Natural killer cell (primary cell): Measurements from ENCODE around the gene CEMP1. TPM values are rescaled to one million over a fixed set of nuclear protein-coding genes. Genes with fewer than 3 reads are reported as not detected.

Source experiments
- ATAC-seq, 3 donors: fragments of 150-1000 bp in 2 of 3; fragments of 200-7000 bp in 1 of 3; cut with Tn5 transposase; 1 replicate in 1 of 3; 2 replicates in 2 of 3; pipeline ENCODE4 v1.10.0; 2021; ENCODE audit warnings: mild to moderate bottlenecking in 2 of 3, moderate library complexity in 2 of 3
- DNase-seq, 2 donors: peaks; one replicate each; pipeline versions ENCODE4 v3.0.0 to v3.0.0-alpha.2; 2013 to 2021; ENCODE audit warnings: mixed read lengths in 1 of 2
- H3K27ac ChIP-seq: one replicate; pipeline ENCODE4 v1.5.1; 2013; ENCODE audit warnings: mild to moderate bottlenecking, low read length
- H3K27me3 ChIP-seq: one replicate; pipeline ENCODE4 v1.6.1; 2013; ENCODE audit warnings: low read length; ENCODE audit not compliant: control insufficient read depth, insufficient read depth
- H3K36me3 ChIP-seq: one replicate; pipeline ENCODE4 v1.6.1; 2013; ENCODE audit warnings: low read length; ENCODE audit not compliant: control insufficient read depth, insufficient read depth
- H3K4me1 ChIP-seq: one replicate; pipeline ENCODE4 v1.6.1; 2013; ENCODE audit warnings: low read length; ENCODE audit not compliant: control insufficient read depth, insufficient read depth
- H3K4me3 ChIP-seq: one replicate; pipeline ENCODE4 v1.5.1; 2013; ENCODE audit warnings: low read length
- H3K9me3 ChIP-seq: one replicate; pipeline ENCODE4 v1.6.1; 2013; ENCODE audit warnings: low read length; ENCODE audit not compliant: control insufficient read depth, insufficient read depth
- H3K27ac Mint-ChIP-seq, 2 donors: one replicate each; pipeline ENCODE4 v1.8.0; 2022; ENCODE audit warnings: mild to moderate bottlenecking in 2 of 2, mixed read lengths in 2 of 2, moderate library complexity in 1 of 2
- H3K27me3 Mint-ChIP-seq, 2 donors: one replicate each; pipeline ENCODE4 v1.8.0; 2022; ENCODE audit warnings: low read depth in 2 of 2, mixed read lengths in 2 of 2
- H3K36me3 Mint-ChIP-seq: one replicate; pipeline ENCODE4 v1.8.0; 2022; ENCODE audit warnings: mixed read lengths
- H3K4me1 Mint-ChIP-seq, 2 donors: one replicate each; pipeline ENCODE4 v1.8.0; 2022; ENCODE audit warnings: mixed read lengths in 2 of 2
- H3K4me3 Mint-ChIP-seq: one replicate; pipeline ENCODE4 v1.8.0; 2022; ENCODE audit warnings: mild to moderate bottlenecking, moderate library complexity, mixed read lengths
- H3K9me3 Mint-ChIP-seq, 2 donors: one replicate each; pipeline ENCODE4 v1.8.0; 2022; ENCODE audit warnings: mixed read lengths in 2 of 2
- WGBS: methylation state at CpG from one replicate; pipeline ENCODE4 v1.1.7; 2013; ENCODE audit warnings: missing lambda C conversion rate; ENCODE audit not compliant: insufficient coverage; 5-methylcytosine and 5-hydroxymethylcytosine counted together
- intact Hi-C: fragments of 100-400 bp; cut with micrococcal nuclease; formaldehyde crosslinking; loops from one replicate; pipeline ENCODE4 v1.14.2; 2022
- total RNA-seq, 4 donors: library from RNA; stranded (reverse); fragments of 120-200 nt in 1 of 4; gene quantifications; one replicate each; pipeline versions ENCODE4 v1.2.3 to v1.2.4, GENCODE V29; 2013 to 2022
- TF ChIP-seq, protein P1 (sequence below): fragments of 200-600 bp; IDR thresholded peaks from one replicate; pipeline ENCODE4 v1.8.0; 2022; ENCODE audit warnings: antibody characterized with exemption

Gene CEMP1
- total RNA-seq, 3 donors from 2014 or later (not counting 1 experiment from before 2014, with no cell fraction given): 0.28 to 0.56 (median 0.45) TPM

DNA sequence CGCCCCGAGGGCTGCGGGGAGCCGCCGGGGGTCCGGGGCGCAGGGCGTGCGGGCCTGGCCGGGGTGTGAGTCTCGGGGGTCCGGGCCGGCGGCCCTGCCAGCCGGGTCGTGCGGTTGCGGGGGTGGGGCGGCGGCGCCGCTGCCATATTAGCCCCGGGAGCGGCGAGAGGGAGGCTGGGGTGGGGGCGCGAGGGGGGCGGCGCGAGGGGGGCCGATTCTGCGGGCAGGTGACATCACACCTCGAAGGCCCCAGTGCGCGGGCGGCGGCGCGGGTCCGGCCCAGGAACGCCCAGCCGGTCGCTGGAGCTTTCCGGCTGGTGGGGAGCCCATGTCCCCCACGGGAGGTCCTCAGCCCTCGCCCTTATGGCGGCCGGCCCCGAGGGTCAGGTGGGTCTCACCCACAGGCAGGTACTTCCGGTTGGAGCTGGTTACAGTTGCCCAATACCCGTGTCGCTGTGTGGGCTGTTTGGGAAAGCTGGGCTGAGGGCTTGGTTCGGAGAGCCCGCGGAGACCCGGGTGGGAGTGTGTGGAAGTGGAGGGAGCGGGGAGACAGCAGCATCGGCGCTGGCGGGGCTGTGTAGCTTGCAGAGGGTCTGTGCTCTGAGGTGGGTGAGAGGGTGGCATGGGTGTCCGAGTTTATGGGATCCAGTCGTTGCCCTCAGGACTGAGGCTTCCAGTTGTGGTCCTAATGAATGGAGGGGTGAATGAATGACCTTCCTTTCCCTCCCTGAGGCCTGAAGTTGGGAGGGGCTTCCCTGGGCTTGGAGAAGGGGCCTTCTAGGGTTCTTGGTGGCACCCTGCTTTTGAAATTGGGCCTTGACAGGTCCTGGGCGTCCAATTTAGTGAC lies 16.7 kb downstream of the CEMP1 start:
- Mint-ChIP-seq H3K4me3 (peak overlapping the region; percentile 86), H3K4me1 (peaks cover 57 to 80% of the 10 kb centered on the region in 2 donors), H3K36me3 (no peaks in the 10 kb centered on the region), H3K27ac (peak overlapping the region; percentile 89 to 91), H3K27me3 (peaks cover 0 to 4% of the 10 kb centered on the region in 2 donors), H3K9me3 (no peaks in the 10 kb centered on the region)
- WGBS: under 1% methylated on average over 56 of the region's 63 CpGs
- DNase-seq (peak in 1 of 2 donors; percentile 62), ATAC-seq (peak; percentile 3 to 8 (median 5))
- Histone ChIP-seq H3K27ac (peak overlapping the region; percentile 91), H3K36me3 (peaks cover 3% of the 10 kb centered on the region), H3K4me3 (peak overlapping the region; percentile 73), H3K4me1 (peaks cover 74% of the 10 kb centered on the region), H3K9me3 (no peaks in the 10 kb centered on the region), H3K27me3 (no peaks in the 10 kb centered on the region)
- TF ChIP-seq, protein P1, sequence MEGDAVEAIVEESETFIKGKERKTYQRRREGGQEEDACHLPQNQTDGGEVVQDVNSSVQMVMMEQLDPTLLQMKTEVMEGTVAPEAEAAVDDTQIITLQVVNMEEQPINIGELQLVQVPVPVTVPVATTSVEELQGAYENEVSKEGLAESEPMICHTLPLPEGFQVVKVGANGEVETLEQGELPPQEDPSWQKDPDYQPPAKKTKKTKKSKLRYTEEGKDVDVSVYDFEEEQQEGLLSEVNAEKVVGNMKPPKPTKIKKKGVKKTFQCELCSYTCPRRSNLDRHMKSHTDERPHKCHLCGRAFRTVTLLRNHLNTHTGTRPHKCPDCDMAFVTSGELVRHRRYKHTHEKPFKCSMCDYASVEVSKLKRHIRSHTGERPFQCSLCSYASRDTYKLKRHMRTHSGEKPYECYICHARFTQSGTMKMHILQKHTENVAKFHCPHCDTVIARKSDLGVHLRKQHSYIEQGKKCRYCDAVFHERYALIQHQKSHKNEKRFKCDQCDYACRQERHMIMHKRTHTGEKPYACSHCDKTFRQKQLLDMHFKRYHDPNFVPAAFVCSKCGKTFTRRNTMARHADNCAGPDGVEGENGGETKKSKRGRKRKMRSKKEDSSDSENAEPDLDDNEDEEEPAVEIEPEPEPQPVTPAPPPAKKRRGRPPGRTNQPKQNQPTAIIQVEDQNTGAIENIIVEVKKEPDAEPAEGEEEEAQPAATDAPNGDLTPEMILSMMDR: no peak
- intact Hi-C loops: loop anchor here (5.0 kb wide), 1 partner anchor 172 kb away; the partner anchor contains the start of gene ABCA3

DNA sequence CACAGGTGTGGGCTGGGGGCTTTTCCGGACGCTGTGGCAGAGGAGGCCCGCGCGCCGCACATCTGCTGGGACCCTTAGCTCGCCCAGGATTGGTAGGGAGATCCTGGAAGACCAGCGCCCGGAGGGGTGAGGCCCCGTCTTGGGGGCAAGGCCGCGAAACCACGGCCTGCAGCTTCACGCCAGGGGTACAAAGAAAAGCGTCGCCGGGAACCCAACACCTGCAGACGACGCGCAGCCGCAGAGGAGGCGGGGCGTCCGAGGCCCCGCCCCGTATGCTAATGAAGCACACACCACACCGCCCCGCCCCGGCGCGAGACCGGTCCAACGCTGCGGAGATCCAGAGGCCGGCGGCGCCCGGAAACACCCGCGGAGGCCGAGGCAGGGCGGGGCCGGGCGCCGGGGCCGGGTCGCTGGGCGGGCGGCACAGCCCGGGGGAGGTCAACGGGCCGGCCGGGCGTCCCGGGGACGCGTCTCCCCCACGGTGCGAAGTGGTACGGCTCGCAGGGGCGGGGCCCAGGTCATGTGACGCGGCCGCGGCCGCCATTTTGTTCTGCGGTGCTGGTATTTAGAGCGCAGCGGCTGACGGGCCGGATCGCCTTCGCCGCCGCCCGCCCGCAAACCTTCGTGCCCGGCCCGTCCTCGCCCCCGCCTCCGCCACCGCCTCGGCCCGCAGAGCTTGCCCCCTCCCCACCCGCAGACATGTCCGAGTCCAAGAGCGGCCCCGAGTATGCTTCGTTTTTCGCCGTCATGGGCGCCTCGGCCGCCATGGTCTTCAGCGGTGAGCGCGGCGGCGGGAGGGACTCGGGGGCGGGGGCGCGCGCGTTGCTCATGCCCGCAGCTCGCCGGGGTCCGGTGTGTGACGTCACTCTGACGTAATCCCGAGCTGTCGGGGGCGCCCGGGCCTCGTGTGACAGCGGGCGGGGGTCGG lies 17.5 kb downstream of the CEMP1 start, which contains the start of gene ATP6V0C:
TSS of gene ATP6V0C (plus strand) at position 548 of the 928 bp plus-strand sequence. CDS start at position 700, 152 bp downstream.
- peak within 1 kb of the TSS; percentile 91 for H3K27ac ChIP-seq
- H3K4me1 ChIP-seq: peaks cover 74% of the 10 kb centered on the region
- Mint-ChIP-seq H3K36me3 (no peaks in the 10 kb centered on the region), H3K27me3 (peaks cover 0 to 4% of the 10 kb centered on the region in 2 donors), H3K4me3 (peak within 1 kb of the TSS; percentile 92), H3K4me1 (peaks cover 54 to 71% of the 10 kb centered on the region in 2 donors), H3K27ac (peak within 1 kb of the TSS; percentile 89 to 91), H3K9me3 (no peaks in the 10 kb centered on the region)
- peak; percentile 80 to 92 (median 85) for ATAC-seq
- TF ChIP-seq, protein P1: no peak
- no peaks in the 10 kb centered on the region for H3K27me3 ChIP-seq
- H3K4me3 ChIP-seq: peak within 1 kb of the TSS; percentile 73
- WGBS: under 1% methylated on average over 122 of the region's 122 CpGs
- H3K9me3 ChIP-seq: no peaks in the 10 kb centered on the region
- peaks cover 1% of the 10 kb centered on the region for H3K36me3 ChIP-seq
- intact Hi-C loops: loop anchor here (1.0 to 5.0 kb wide), 2 partner anchors 19 to 171 kb away; partner anchors contain the start of gene ABCA3
- peak; percentile 94 to 97 for DNase-seq

DNA sequence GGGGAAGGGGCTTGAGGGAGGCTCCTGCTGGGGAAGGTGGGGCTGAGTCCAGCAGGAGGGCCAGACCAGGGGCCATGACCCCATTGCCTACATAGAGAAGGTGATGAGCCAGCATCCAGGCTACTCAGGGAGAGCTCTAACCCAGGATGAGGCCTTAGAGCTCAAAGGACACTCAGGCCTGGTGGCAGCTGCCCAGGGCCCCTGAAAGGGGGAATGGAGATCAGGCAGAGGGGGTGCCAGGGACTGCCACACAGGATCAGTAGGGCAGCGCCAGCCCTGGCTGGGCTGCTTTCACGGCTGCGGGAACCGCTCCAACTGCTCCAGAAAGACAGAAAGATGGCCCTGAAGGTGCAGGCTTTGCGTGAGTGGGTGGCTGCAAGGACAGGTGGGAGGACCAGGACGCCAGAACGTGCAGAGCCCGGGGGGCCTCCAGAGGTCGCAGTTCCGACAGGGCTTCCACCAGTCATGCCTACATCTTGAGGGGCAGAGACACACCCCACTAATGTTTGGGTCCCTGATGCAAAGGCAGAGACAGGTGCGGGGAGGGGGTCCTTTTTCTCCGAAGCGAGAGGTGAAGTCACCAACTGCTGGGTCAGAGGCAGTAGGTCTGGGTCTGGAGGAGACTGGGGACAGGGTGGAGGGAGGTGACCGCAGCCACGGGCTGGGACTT lies 18.3 kb downstream of the CEMP1 start:
- H3K9me3 Mint-ChIP-seq: no peaks in the 10 kb centered on the region
- Histone ChIP-seq H3K27ac (peak overlapping the region; percentile 91), H3K4me1 (peaks cover 74% of the 10 kb centered on the region), H3K4me3 (peak overlapping the region; percentile 30), H3K36me3 (peaks cover 1% of the 10 kb centered on the region), H3K9me3 (no peaks in the 10 kb centered on the region), H3K27me3 (no peaks in the 10 kb centered on the region)
- H3K27ac Mint-ChIP-seq: peak overlapping the region; percentile 89 to 91
- intact Hi-C loops: loop anchor here (1.0 to 5.0 kb wide), 2 partner anchors 19 to 171 kb away; partner anchors contain the start of gene ABCA3
- ATAC-seq: peak in 1 of 3 donors; percentile 5
- TF ChIP-seq, protein P1: no peak
- WGBS: 35% methylated on average over 15 of the region's 15 CpGs
- peaks cover 0 to 4% of the 10 kb centered on the region in 2 donors for H3K27me3 Mint-ChIP-seq
- peaks cover 54 to 65% of the 10 kb centered on the region in 2 donors for H3K4me1 Mint-ChIP-seq
- H3K4me3 Mint-ChIP-seq: peak overlapping the region; percentile 92
- peak; percentile 51 to 66 for DNase-seq
- no peaks in the 10 kb centered on the region for H3K36me3 Mint-ChIP-seq
